ENCODE measurements around the gene VASH2. TPM values are rescaled to one million over a fixed set of nuclear protein-coding genes. Genes with fewer than 3 reads are reported as not detected.
"Not testable (repeated sequence)": the region's sequence is repeated elsewhere in the genome, so short reads cannot be mapped to it uniquely, and the experiment has no call there.

VASH2 gene
- total and polyA plus RNA-seq, 2 donors = 0.82 to 7.6 TPM

DNA sequence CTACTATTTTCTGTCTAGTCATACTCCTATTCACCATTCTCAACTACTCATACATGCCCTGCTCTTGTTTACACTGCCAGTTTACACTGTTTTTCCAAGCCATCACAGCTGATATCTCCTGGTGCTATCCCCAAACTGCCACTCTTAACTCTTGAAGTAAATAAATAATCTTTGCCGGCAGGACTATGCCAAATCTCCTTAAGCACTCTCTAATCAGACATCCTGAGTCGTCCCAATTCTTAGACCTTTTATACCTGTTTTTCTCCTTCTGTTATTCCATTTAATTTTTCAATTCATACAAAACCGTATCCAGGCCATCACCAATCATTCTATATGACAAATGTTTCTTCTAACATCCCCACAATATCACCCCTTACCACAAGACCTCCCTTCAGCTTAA lies 36.7 kb upstream of the VASH2 start:
- H3K27ac ChIP-seq (ENCODE audit: low read depth in 1 of 2, low read length in 1 of 2); H3K4me1 ChIP-seq (ENCODE audit: control insufficient read depth in 2 of 2, insufficient read depth in 2 of 2, low read length in 2 of 2); H3K4me3 ChIP-seq (ENCODE audit: low read length in 2 of 2); H3K36me3 ChIP-seq (ENCODE audit: control insufficient read depth in 2 of 2, insufficient read depth in 2 of 2, low read length in 1 of 2); H3K27me3 ChIP-seq (ENCODE audit: control insufficient read depth in 2 of 2, insufficient read depth in 1 of 2, low read length in 1 of 2); H3K9me3 ChIP-seq (ENCODE audit: control insufficient read depth in 2 of 2, insufficient read depth in 1 of 2, low read length in 1 of 2); DNase-seq (ENCODE audit: low read depth in 6 of 9, low spot score in 9 of 9): not testable (repeated sequence)
- 89% methylated on average over 3 of the region's 3 CpGs for WGBS

- 91% methylated on average over 4 of the region's 5 CpGs for WGBS
- DNase-seq (ENCODE audit: low read depth in 6 of 9, low spot score in 9 of 9); H3K9me3 ChIP-seq (ENCODE audit: control insufficient read depth in 2 of 2, insufficient read depth in 1 of 2, low read length in 1 of 2); H3K27me3 ChIP-seq (ENCODE audit: control insufficient read depth in 2 of 2, insufficient read depth in 1 of 2, low read length in 1 of 2); H3K36me3 ChIP-seq (ENCODE audit: control insufficient read depth in 2 of 2, insufficient read depth in 2 of 2, low read length in 1 of 2); H3K4me1 ChIP-seq (ENCODE audit: control insufficient read depth in 2 of 2, insufficient read depth in 2 of 2, low read length in 2 of 2); H3K4me3 ChIP-seq (ENCODE audit: low read length in 2 of 2); H3K27ac ChIP-seq (ENCODE audit: low read depth in 1 of 2, low read length in 1 of 2): not testable (repeated sequence)
Measured at GRCh38 chr1:212914110-212914509, 36.2 kb upstream of the VASH2 start.

DNA sequence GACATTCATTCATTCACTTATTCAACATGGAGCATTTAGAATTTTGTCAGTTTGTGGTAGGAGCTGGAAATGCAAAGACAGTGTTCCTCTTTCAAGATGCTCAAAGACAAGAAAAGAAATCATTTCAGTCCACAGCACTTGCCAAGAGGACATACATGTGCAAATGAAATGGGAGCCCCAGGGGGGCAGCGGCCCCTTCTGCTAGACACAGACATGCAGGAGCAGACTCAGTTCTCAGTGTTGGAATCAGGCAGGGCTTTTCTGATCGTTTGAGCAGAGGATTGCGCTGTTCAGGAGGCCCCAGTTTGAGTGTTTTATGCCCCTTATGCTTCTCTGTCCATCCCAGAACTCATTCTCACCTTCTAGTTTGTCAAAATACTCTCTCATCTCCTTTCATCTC lies 35.6 kb upstream of the VASH2 start:
- Histone ChIP-seq H3K27me3 (ENCODE audit: control insufficient read depth in 2 of 2, insufficient read depth in 1 of 2, low read length in 1 of 2) (peaks cover 0 to 3% of the 10 kb centered on the region in 2 donors), H3K4me1 (ENCODE audit: control insufficient read depth in 2 of 2, insufficient read depth in 2 of 2, low read length in 2 of 2) (peaks cover 0 to 5% of the 10 kb centered on the region in 2 donors), H3K27ac (ENCODE audit: low read depth in 1 of 2, low read length in 1 of 2) (no peak overlapping the region), H3K36me3 (ENCODE audit: control insufficient read depth in 2 of 2, insufficient read depth in 2 of 2, low read length in 1 of 2) (no peaks in the 10 kb centered on the region), H3K9me3 (ENCODE audit: control insufficient read depth in 2 of 2, insufficient read depth in 1 of 2, low read length in 1 of 2) (no peaks in the 10 kb centered on the region), H3K4me3 (ENCODE audit: low read length in 2 of 2) (no peak overlapping the region)
- no peak for DNase-seq (ENCODE audit: low read depth in 6 of 9, low spot score in 9 of 9)
- 90% methylated on average over 3 of the region's 3 CpGs for WGBS

GRCh38 chr1:212915245-212916091 lies 34.9 kb upstream of the VASH2 start:
- no peak for DNase-seq (ENCODE audit: low read depth in 6 of 9, low spot score in 9 of 9)
- peaks cover 0 to 3% of the 10 kb centered on the region in 2 donors for H3K27me3 ChIP-seq (ENCODE audit: control insufficient read depth in 2 of 2, insufficient read depth in 1 of 2, low read length in 1 of 2)

GRCh38 chr1:212916481-212917133 lies 33.7 kb upstream of the VASH2 start:
- H3K27ac ChIP-seq (ENCODE audit: low read depth in 1 of 2, low read length in 1 of 2) = no peak overlapping the region
- no peak overlapping the region for H3K4me3 ChIP-seq (ENCODE audit: low read length in 2 of 2)
- WGBS = 21% methylated on average over 23 of the region's 23 CpGs
- H3K36me3 ChIP-seq (ENCODE audit: control insufficient read depth in 2 of 2, insufficient read depth in 2 of 2, low read length in 1 of 2) = no peaks in the 10 kb centered on the region
- peak in 2 of 9 donors; percentile 11 to 28 for DNase-seq (ENCODE audit: low read depth in 6 of 9, low spot score in 9 of 9)
- no peaks in the 10 kb centered on the region for H3K9me3 ChIP-seq (ENCODE audit: control insufficient read depth in 2 of 2, insufficient read depth in 1 of 2, low read length in 1 of 2)
- peaks cover 0 to 3% of the 10 kb centered on the region in 2 donors for H3K27me3 ChIP-seq (ENCODE audit: control insufficient read depth in 2 of 2, insufficient read depth in 1 of 2, low read length in 1 of 2)
- H3K4me1 ChIP-seq (ENCODE audit: control insufficient read depth in 2 of 2, insufficient read depth in 2 of 2, low read length in 2 of 2) = peaks cover 0 to 5% of the 10 kb centered on the region in 2 donors

More at GRCh38 chr1:212915245-212916091, 34.9 kb upstream of the VASH2 start:
- H3K36me3 ChIP-seq (ENCODE audit: control insufficient read depth in 2 of 2, insufficient read depth in 2 of 2, low read length in 1 of 2) = no peaks in the 10 kb centered on the region
- no peak overlapping the region for H3K27ac ChIP-seq (ENCODE audit: low read depth in 1 of 2, low read length in 1 of 2)
- WGBS = 95% methylated on average over 13 of the region's 13 CpGs
- peaks cover 0 to 5% of the 10 kb centered on the region in 2 donors for H3K4me1 ChIP-seq (ENCODE audit: control insufficient read depth in 2 of 2, insufficient read depth in 2 of 2, low read length in 2 of 2)
- H3K9me3 ChIP-seq (ENCODE audit: control insufficient read depth in 2 of 2, insufficient read depth in 1 of 2, low read length in 1 of 2) = no peaks in the 10 kb centered on the region
- no peak overlapping the region for H3K4me3 ChIP-seq (ENCODE audit: low read length in 2 of 2)

DNA sequence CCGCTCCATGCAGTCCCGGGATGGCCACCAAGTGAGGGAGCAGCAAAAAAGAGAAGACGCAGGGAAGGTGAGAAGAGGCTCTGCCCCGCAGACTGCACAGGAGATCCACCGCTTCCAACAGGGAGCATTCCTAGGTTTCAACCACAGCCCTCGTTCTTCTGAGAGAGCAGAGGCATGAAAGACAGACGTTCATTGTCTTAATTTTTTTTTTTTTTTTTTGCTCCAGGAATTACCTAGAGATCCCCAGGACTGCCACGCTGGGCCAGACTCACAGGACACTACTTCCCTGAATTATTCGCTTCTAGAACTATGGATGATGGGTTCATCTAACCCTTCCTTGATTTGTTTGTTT lies 33.2 kb upstream of the VASH2 start:
- Histone ChIP-seq H3K4me1 (ENCODE audit: control insufficient read depth in 2 of 2, insufficient read depth in 2 of 2, low read length in 2 of 2) (peaks cover 0 to 5% of the 10 kb centered on the region in 2 donors), H3K9me3 (ENCODE audit: control insufficient read depth in 2 of 2, insufficient read depth in 1 of 2, low read length in 1 of 2) (no peaks in the 10 kb centered on the region), H3K36me3 (ENCODE audit: control insufficient read depth in 2 of 2, insufficient read depth in 2 of 2, low read length in 1 of 2) (no peaks in the 10 kb centered on the region), H3K27me3 (ENCODE audit: control insufficient read depth in 2 of 2, insufficient read depth in 1 of 2, low read length in 1 of 2) (peaks cover 0 to 3% of the 10 kb centered on the region in 2 donors), H3K4me3 (ENCODE audit: low read length in 2 of 2) (no peak overlapping the region), H3K27ac (ENCODE audit: low read depth in 1 of 2, low read length in 1 of 2) (no peak overlapping the region)
- no peak for DNase-seq (ENCODE audit: low read depth in 6 of 9, low spot score in 9 of 9)
- WGBS = 95% methylated on average over 9 of the region's 9 CpGs

GRCh38 chr1:212917858-212918257 lies 32.5 kb upstream of the VASH2 start:
- 93% methylated on average over 5 of the region's 5 CpGs for WGBS
- no peak for DNase-seq (ENCODE audit: low read depth in 6 of 9, low spot score in 9 of 9)
- Histone ChIP-seq H3K27me3 (ENCODE audit: control insufficient read depth in 2 of 2, insufficient read depth in 1 of 2, low read length in 1 of 2) (peaks cover 0 to 3% of the 10 kb centered on the region in 2 donors), H3K4me3 (ENCODE audit: low read length in 2 of 2) (no peak overlapping the region), H3K4me1 (ENCODE audit: control insufficient read depth in 2 of 2, insufficient read depth in 2 of 2, low read length in 2 of 2) (peaks cover 0 to 5% of the 10 kb centered on the region in 2 donors), H3K27ac (ENCODE audit: low read depth in 1 of 2, low read length in 1 of 2) (no peak overlapping the region), H3K36me3 (ENCODE audit: control insufficient read depth in 2 of 2, insufficient read depth in 2 of 2, low read length in 1 of 2) (no peaks in the 10 kb centered on the region), H3K9me3 (ENCODE audit: control insufficient read depth in 2 of 2, insufficient read depth in 1 of 2, low read length in 1 of 2) (no peaks in the 10 kb centered on the region)

- Histone ChIP-seq H3K4me3 (ENCODE audit: low read length in 2 of 2) (no peak overlapping the region), H3K27me3 (ENCODE audit: control insufficient read depth in 2 of 2, insufficient read depth in 1 of 2, low read length in 1 of 2) (peaks cover 0 to 3% of the 10 kb centered on the region in 2 donors), H3K4me1 (ENCODE audit: control insufficient read depth in 2 of 2, insufficient read depth in 2 of 2, low read length in 2 of 2) (peaks cover 0 to 5% of the 10 kb centered on the region in 2 donors), H3K9me3 (ENCODE audit: control insufficient read depth in 2 of 2, insufficient read depth in 1 of 2, low read length in 1 of 2) (no peaks in the 10 kb centered on the region), H3K36me3 (ENCODE audit: control insufficient read depth in 2 of 2, insufficient read depth in 2 of 2, low read length in 1 of 2) (no peaks in the 10 kb centered on the region), H3K27ac (ENCODE audit: low read depth in 1 of 2, low read length in 1 of 2) (no peak overlapping the region)
- WGBS = 99% methylated on average over 2 of the region's 2 CpGs
- no peak for DNase-seq (ENCODE audit: low read depth in 6 of 9, low spot score in 9 of 9)
Measured at GRCh38 chr1:212918824-212919223, 31.5 kb upstream of the VASH2 start.

GRCh38 chr1:212920246-212920645 lies 30.1 kb upstream of the VASH2 start:
- Histone ChIP-seq H3K27me3 (ENCODE audit: control insufficient read depth in 2 of 2, insufficient read depth in 1 of 2, low read length in 1 of 2) (peaks cover 0 to 3% of the 10 kb centered on the region in 2 donors), H3K9me3 (ENCODE audit: control insufficient read depth in 2 of 2, insufficient read depth in 1 of 2, low read length in 1 of 2) (no peaks in the 10 kb centered on the region), H3K27ac (ENCODE audit: low read depth in 1 of 2, low read length in 1 of 2) (no peak overlapping the region), H3K4me3 (ENCODE audit: low read length in 2 of 2) (no peak overlapping the region), H3K4me1 (ENCODE audit: control insufficient read depth in 2 of 2, insufficient read depth in 2 of 2, low read length in 2 of 2) (peaks cover 0 to 3% of the 10 kb centered on the region in 2 donors), H3K36me3 (ENCODE audit: control insufficient read depth in 2 of 2, insufficient read depth in 2 of 2, low read length in 1 of 2) (no peaks in the 10 kb centered on the region)
- 81% methylated on average over 7 of the region's 7 CpGs for WGBS
- no peak for DNase-seq (ENCODE audit: low read depth in 6 of 9, low spot score in 9 of 9)

Data from thymus (tissue), 11 donors.